DND-41 (cell line): ENCODE results near the gene ATP11B.

ENCODE experiments used
- ATAC-seq: fragments of 200-7000 bp; cut with Tn5 transposase; 3 replicates; pipeline ENCODE4 v1.9.1; 2021; ENCODE audit warnings: low read depth; ENCODE audit not compliant: insufficient read depth
- DNase-seq: peaks from one replicate; pipeline ENCODE4 v3.0.0-alpha.2; 2020
- H2AFZ ChIP-seq: 2 replicates; pipeline ENCODE4 v1.6.0; 2012; ENCODE audit warnings: low read depth, low read length
- H3K27ac ChIP-seq: 2 replicates; pipeline ENCODE4 v1.5.1; 2012; ENCODE audit warnings: low read length, inconsistent platforms
- H3K27me3 ChIP-seq: fragments of 200-600 bp; sonication (generic); 2 replicates; pipeline ENCODE4 v1.6.0; 2012; ENCODE audit warnings: low read length, mild to moderate bottlenecking, inconsistent platforms; ENCODE audit not compliant: insufficient read depth, poor library complexity
- H3K36me3 ChIP-seq: 2 replicates; pipeline ENCODE4 v1.5.1; 2012; ENCODE audit warnings: low read length, inconsistent platforms; ENCODE audit not compliant: insufficient read depth
- H3K4me1 ChIP-seq: 2 replicates; pipeline ENCODE4 v1.5.1; 2012; ENCODE audit warnings: mild to moderate bottlenecking, low read length; ENCODE audit not compliant: insufficient read depth
- H3K4me2 ChIP-seq: 2 replicates; pipeline ENCODE4 v1.6.0; 2012; ENCODE audit warnings: mild to moderate bottlenecking, moderate library complexity, low read length, inconsistent platforms; ENCODE audit not compliant: insufficient read depth
- H3K4me3 ChIP-seq, 2 experiments: fragments of 200-600 bp in 1 of 2; shearing (Covaris generic) in 1 of 2; 2 replicates each; pipeline ENCODE4 v1.5.1; 2012 to 2016; ENCODE audit warnings: inconsistent platforms in 2 of 2, low read length in 2 of 2, mild to moderate bottlenecking in 2 of 2, low read depth in 1 of 2, moderate library complexity in 1 of 2
- H3K79me2 ChIP-seq: 2 replicates; pipeline ENCODE4 v1.6.0; 2012; ENCODE audit warnings: low read length, inconsistent platforms; ENCODE audit not compliant: insufficient read depth
- H3K9ac ChIP-seq: 2 replicates; pipeline ENCODE4 v1.6.0; 2012; ENCODE audit warnings: low read depth, mild to moderate bottlenecking, inconsistent platforms, low read length, moderate library complexity
- H3K9me3 ChIP-seq: 2 replicates; pipeline ENCODE4 v1.5.1; 2012; ENCODE audit warnings: low read length, moderate library complexity, mild to moderate bottlenecking, inconsistent platforms; ENCODE audit not compliant: insufficient read depth, severe bottlenecking
- H4K20me1 ChIP-seq: 2 replicates; pipeline ENCODE4 v1.6.0; 2012; ENCODE audit warnings: low read length; ENCODE audit not compliant: insufficient read depth
- EZH2 ChIP-seq: IDR thresholded peaks from 3 replicates; pipeline ENCODE4 v1.6.1; 2012; ENCODE audit warnings: borderline replicate concordance, low read depth, mild to moderate bottlenecking, moderate library complexity, low read length, inconsistent platforms; ENCODE audit not compliant: severe bottlenecking
- TF ChIP-seq, protein P1 (sequence below): IDR thresholded peaks from 2 replicates; pipeline ENCODE4 v1.5.1; 2012; ENCODE audit warnings: borderline replicate concordance, low read length, moderate library complexity, mild to moderate bottlenecking; ENCODE audit not compliant: poor library complexity, severe bottlenecking; ENCODE audit errors: extremely low read depth

ATP11B gene

DNA sequence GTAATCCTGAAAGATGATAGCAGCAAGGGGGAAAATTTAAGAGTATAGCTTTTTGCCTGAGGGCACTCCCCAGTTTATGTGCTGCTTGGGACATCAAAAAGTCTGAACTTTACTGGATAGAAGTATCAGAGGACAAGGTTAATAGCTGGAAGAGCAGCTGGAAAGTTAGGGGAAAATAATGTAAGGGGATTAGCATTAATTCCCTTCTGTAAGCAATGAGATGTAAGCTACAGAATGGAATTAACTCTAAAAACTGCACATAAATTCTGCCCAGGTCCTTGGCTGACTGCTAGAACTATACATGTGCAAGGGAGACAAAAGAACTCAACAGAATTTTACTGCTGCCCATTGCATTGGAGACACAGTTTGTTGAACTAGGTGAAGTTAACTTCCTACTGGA lies 55.6 kb downstream of the ATP11B start:
- H3K36me3 ChIP-seq, result peaks cover 57% of the 10 kb centered on the region
- no peak for TF ChIP-seq EZH2
- TF ChIP-seq, protein P1, sequence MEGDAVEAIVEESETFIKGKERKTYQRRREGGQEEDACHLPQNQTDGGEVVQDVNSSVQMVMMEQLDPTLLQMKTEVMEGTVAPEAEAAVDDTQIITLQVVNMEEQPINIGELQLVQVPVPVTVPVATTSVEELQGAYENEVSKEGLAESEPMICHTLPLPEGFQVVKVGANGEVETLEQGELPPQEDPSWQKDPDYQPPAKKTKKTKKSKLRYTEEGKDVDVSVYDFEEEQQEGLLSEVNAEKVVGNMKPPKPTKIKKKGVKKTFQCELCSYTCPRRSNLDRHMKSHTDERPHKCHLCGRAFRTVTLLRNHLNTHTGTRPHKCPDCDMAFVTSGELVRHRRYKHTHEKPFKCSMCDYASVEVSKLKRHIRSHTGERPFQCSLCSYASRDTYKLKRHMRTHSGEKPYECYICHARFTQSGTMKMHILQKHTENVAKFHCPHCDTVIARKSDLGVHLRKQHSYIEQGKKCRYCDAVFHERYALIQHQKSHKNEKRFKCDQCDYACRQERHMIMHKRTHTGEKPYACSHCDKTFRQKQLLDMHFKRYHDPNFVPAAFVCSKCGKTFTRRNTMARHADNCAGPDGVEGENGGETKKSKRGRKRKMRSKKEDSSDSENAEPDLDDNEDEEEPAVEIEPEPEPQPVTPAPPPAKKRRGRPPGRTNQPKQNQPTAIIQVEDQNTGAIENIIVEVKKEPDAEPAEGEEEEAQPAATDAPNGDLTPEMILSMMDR, result no peak
- DNase-seq, result no peak
- no peaks in the 10 kb centered on the region for H4K20me1 ChIP-seq
- H3K4me1 ChIP-seq, result no peaks in the 10 kb centered on the region
- no peak overlapping the region for H3K27ac ChIP-seq
- H3K79me2 ChIP-seq, result no peaks in the 10 kb centered on the region
- H3K27me3 ChIP-seq, result no peaks in the 10 kb centered on the region
- ATAC-seq, result no peak
- no peaks in the 10 kb centered on the region for H3K9me3 ChIP-seq
- no peak overlapping the region for H3K4me2 ChIP-seq
- H3K9ac ChIP-seq, result no peak overlapping the region
- no peak overlapping the region for H2AFZ ChIP-seq
- H3K4me3 ChIP-seq, result no peak overlapping the region

DNA sequence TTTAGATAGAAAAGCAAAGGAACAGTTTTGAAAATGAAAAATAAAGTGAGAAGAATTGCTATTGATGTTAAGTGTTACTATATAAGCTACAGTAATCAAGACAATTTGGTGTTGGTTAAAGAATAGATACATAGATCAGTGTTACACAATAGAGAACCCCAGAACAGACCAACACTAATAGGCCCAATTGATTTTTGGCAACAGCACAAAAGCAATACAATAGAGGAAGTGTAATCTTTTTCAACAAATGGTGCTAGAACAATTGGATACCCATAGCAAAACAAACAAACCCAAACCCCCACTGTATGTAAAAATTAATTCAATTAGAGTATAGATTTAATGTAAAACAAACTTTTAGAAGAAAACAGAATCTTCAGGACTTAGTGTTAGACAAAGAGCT lies 61.8 kb downstream of the ATP11B start:
- no peak overlapping the region for H3K4me2 ChIP-seq
- no peaks in the 10 kb centered on the region for H3K4me1 ChIP-seq
- H3K27me3 ChIP-seq, result no peaks in the 10 kb centered on the region
- H4K20me1 ChIP-seq, result no peaks in the 10 kb centered on the region
- no peak overlapping the region for H2AFZ ChIP-seq
- DNase-seq (no peak), ATAC-seq (no peak)
- peaks cover 29% of the 10 kb centered on the region for H3K36me3 ChIP-seq
- H3K27ac ChIP-seq, result no peak overlapping the region
- no peak overlapping the region for H3K9ac ChIP-seq
- H3K9me3 ChIP-seq, result no peaks in the 10 kb centered on the region
- no peaks in the 10 kb centered on the region for H3K79me2 ChIP-seq
- TF ChIP-seq, protein P1, result no peak
- TF ChIP-seq EZH2, result no peak
- H3K4me3 ChIP-seq, result no peak overlapping the region

DNA sequence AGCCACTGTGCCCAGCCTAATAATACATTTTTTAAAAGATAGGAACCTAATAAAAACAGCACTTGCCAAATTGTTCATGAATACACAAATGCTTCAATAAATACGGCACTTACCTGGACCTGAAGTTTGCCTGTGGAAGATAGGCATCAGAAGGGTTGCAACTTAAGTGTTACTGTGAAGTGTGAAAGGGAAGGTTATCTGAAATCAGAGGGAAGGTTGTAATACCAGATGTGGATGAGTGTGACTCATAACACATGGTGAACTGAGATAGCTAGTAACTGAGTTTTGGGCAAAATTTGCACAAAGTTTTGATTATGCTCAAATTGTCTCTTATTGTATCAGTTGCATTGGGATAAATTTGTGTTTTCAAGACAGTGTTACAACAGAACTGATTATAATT lies 68.0 kb downstream of the ATP11B start:
- Histone ChIP-seq H3K4me3 (no peak overlapping the region), H3K27ac (no peak overlapping the region), H4K20me1 (no peaks in the 10 kb centered on the region), H3K9me3 (no peaks in the 10 kb centered on the region), H3K4me2 (no peak overlapping the region), H3K4me1 (no peaks in the 10 kb centered on the region), H3K36me3 (peaks cover 26% of the 10 kb centered on the region), H3K79me2 (no peaks in the 10 kb centered on the region), H3K9ac (no peak overlapping the region), H3K27me3 (no peaks in the 10 kb centered on the region), H2AFZ (no peak overlapping the region)
- ATAC-seq, result no peak
- no peak for TF ChIP-seq EZH2
- TF ChIP-seq, protein P1, result no peak
- no peak for DNase-seq

DNA sequence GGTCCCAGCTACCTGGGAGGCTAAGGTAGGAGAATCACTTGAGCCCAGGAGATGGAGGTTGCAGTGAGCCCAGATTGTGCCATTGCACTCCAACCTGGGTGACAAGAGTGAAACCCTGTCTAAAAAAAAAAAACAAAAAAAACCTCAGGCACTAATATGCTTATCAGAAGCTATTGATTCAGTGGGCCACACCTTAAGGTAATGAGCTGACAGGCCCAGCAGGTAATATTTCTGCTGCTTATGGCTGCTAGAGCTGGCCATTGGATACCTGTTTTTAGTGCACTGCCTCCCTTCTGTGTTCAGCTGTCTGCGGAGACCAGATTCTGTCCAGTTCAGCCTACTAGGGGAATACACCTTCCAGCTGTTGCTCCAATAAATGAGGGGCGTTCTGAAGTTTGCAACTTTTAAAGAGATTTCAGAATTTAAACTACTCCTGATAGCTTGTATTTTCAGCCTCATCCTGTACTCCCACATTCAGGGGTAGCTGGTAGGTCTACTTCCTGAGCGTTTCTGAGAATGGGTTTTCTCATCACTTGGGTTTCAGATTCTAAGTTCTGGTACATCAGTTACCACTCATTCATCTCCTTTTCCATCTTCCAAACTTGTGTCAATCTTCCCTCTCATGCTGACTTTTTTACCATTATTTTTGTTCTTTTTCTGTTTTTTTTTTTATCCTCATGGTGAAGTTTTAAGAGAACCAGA lies 69.0 kb downstream of the ATP11B start:
- Histone ChIP-seq H2AFZ (no peak overlapping the region), H4K20me1 (no peaks in the 10 kb centered on the region)
- ATAC-seq, result no peak

More for the DNA sequence above, 69.0 kb downstream of the ATP11B start:
- no peak overlapping the region for H3K4me2 ChIP-seq
- H3K79me2 ChIP-seq, result no peaks in the 10 kb centered on the region
- no peak for DNase-seq
- H3K9ac ChIP-seq, result no peak overlapping the region
- TF ChIP-seq, protein P1, result no peak
- no peak for TF ChIP-seq EZH2
- no peak overlapping the region for H3K27ac ChIP-seq
- peaks cover 31% of the 10 kb centered on the region for H3K36me3 ChIP-seq
- H3K9me3 ChIP-seq, result no peaks in the 10 kb centered on the region
- no peaks in the 10 kb centered on the region for H3K27me3 ChIP-seq
- H3K4me3 ChIP-seq, result no peak overlapping the region
- no peaks in the 10 kb centered on the region for H3K4me1 ChIP-seq
